Occipital lobe (tissue), 2 donors: ENCODE measurements around the gene ARNT2. TPM values are rescaled to one million over a fixed set of nuclear protein-coding genes. Genes with fewer than 3 reads are reported as not detected.

ENCODE experiments used
- DNase-seq: peaks from one replicate; lab custom pipeline; 2025; lab: John Stamatoyannopoulos, UW
- total RNA-seq: library from RNA; depleted of rRNA; stranded (reverse); fragments of >200 nt; gene quantifications from one replicate; pipeline ENCODE4 v1.2.3, GENCODE V29; 2014

Gene ARNT2
- total RNA-seq, 1 donor from 2014 or later: 56.6 TPM

DNA sequence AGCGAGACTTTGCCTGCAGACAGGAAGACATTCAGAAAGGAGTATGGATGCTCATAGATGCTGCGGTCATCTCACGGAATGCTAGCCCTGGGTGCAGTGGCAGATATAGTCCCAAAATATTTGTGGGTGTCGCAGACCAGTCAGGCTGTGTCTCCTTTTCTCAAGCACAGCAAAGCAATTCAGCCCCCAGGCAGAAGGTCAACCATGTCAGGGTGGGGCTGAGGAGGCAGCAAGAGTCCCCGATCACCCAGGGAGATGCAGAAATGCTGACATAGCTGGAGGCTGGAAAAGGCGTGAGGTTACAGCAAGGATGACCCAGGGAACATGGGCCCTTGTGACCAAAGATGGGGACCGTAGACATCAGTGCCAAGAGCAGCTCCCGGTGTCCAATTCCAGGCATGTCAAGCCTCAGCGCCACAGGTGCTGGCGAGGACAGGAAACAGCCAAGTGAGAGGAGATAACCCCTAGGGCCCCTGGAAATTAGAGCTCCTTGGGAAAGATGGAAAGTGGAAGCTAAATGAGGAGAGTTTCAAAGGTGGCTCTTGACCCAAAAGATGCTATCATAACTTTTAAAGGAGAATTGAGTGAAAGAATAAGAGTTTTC lies 209.7 kb downstream of the ARNT2 start:
- DNase-seq: no peak

DNA sequence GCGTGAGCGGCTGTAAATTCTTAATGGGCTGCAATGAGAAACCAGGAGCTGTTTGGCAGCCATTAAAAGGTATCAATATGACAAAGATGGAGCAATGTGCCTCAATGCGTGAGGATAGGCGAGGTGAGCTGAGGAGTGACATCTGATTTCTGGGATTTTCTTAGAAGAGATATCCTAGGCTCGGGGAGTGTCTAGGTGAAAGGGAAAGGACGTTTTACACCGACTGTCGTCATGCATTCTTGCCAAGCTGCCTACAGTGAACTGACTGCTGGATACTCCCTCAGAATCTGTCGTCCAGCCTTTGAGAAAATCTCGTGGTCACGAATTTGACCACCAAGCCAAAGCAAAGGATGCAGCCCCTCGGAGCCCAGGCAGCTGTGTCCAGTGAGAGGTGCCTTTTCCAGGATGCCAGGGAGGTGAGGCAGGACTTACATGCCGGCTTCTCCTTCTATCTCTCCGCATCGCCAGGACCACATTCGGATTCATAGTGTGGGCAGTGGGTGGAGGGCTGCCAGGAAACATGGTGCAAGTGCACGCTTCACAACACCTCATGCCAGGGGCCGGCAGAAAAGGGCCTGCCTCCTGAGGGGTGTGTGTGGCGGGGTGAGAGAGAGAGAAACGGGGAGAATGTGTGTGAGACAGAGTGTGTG lies 210.7 kb downstream of the ARNT2 start:
- no peak for DNase-seq

DNA sequence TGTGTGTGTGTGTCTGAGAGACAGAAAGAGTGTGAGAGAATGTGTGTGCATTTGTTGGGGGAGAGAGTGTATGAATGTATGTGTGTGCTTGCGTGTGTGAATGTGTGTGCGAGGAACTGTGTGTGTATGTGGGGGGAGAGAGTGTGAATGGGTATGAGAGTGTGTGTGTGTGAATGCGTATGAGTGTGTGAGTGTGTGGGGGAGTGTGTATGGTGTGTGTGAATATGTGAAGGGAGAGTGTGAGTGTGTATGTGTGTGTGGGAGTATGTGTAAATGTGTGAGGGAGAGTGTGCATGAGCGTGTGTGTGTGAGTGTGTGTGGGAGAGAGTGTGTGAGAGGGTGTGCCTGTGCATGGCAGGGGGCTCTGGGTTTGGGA lies 211.2 kb downstream of the ARNT2 start:
- no peak for DNase-seq

DNA sequence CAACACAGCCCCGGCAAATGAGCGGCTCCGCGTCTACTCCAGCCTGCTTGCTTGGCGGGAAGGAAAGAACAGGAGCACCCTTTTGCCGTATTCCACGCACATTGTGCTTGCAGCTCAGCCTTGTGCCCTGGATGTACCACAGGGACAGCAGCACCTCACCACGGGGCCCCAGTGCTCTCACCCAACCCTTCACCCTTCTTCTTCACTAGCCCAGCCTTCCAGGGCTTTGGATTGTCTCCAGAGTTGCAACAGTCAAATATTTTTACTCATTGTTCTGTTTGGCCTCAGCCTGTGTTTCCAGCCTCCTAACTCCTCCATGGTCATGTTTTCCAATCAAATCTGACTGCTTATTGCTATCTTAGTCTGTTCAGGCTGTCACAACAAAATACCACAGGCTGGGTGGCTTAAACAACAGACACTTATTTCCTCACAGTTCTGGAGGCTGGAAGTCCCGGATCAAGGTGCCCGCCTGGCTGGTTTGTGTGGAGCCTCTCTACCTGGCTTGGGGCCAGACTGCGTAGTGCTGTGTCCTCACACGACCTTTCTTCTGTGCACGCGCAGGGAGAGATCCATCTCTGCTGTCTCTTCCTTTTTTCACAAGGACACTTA lies 211.7 kb downstream of the ARNT2 start:
- DNase-seq: no peak

DNA sequence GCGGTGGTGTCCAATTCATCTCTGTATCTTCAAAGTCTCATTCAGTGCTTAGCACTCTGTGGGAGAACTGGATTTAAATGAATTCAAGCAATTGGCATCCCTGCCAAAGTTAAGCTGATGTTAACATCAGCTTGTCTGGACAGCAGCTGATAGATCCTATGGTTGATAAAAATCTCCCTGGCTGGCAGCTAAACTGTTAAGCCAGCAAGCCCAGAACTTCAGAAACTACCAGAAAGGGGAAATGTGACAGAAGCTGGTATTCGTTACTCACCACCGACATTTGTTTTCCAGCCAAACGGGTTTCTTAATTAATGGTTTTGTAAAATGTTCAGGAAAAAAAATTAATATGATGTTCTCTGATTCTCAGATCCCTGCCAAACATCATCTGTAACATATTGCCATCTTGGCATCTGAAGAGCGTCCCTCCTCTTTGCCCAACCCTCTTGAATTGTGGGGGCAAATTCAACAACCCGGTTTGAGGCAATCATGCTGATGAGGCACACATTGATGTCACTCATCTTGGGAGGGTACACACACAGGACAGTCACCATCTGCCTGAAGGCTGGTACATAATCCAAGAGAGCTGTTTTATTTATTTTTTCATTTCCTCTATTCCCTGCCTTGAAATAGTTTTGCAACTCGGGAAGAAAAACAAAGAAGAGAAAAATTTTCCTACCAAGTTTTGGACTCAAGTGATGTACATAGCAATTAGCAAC lies 214.7 kb downstream of the ARNT2 start:
- no peak for DNase-seq

DNA sequence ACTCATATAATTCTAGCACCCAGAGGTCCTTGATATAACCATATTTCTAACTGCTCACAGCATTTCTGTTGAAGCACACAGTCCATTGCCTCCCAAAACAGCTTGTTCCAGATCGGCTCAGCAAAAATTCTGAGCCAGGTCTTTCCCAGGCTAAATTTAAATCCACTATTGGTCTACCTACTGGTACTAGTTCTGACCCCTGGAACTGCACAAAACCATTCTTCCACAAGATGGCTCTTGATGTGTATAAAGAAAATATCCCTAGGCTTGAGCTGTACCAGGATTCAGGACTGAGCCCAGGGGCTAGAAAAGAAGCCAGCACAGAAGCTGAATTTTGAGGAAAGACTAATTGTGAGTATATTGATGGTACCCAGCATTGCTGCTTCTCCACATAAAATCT lies 215.5 kb downstream of the ARNT2 start:
- DNase-seq: no peak

DNA sequence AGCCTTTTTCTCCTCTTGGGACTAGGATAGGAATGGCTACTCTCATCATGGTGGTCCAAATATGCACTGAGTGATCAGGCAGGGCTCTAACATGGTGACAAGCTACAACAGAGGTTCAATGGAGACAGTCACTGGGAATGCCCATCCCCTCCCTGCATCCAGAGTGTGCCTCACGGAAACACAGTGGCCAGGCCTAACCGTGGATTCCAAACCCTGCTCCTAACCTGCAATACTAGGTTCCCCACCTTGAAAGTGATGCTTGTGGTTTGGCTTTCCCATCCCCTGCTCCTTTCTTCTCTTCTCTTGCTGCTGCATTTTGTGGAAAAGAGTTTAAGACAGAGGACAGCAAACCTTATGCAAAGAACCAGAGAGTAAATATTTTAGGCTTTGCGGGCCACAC lies 216.0 kb downstream of the ARNT2 start:
- no peak for DNase-seq

DNA sequence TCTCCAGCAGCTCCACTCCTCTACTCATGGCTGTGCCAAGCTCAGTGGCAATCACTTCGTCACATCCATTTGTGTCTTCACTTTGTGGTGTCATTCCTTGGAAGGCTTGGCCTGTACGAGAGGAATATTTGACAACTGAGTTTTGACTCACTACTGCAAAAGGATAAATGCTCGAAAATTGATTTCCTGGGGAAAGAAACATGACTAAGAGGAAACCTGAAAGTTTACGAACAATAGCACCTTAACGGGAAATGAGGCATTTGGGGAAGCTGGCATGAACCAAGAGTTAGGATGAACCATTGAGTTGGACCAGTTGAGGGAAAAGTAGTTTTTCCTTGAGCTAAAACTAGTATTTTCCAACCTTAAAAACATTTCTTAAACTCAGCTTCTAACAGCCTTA lies 216.7 kb downstream of the ARNT2 start:
- no peak for DNase-seq

DNA sequence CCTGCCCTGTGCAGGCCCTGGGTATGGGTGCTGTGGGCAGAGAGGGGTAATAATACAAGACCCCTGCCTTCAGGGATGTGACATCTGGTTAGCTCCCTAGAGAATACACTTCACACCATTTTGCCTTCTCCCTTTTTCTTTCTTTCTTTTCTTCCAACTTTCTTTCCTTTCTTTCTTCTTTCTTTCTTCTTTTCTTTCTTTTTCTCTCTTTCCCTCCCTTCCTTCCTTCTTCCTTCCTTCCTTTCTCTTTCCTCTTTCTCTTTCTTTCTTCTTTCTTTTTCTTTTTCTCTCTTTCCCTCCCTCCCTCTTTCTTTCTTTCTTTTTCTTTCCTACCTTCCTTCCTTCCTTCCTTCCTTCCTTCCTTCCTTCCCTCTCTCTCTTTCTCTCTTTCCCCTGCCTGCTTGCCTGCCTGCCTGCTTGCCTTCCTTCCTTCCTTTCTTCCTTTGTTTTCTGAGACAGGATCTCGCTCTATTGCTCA lies 222.5 kb downstream of the ARNT2 start:
- DNase-seq: no peak

DNA sequence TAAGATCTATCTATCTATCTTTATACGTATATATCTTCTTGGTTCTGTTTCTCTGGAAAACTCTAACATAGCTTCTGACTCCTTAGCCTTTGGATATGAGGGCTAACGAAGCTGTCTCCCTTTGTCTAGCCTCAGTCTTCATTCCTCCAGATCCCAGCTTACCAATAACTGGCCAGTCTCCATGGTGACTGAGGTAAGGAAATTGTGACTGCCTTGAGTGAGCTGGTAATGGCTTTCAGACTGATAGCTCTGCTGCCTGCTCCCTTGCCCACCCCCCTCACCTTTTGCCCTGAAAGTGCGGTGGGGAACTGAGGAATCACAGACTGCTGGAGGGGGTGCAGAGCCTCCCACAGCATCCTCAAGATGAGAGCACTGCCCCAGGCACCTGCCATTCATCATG lies 225.2 kb downstream of the ARNT2 start:
- DNase-seq: no peak

DNA sequence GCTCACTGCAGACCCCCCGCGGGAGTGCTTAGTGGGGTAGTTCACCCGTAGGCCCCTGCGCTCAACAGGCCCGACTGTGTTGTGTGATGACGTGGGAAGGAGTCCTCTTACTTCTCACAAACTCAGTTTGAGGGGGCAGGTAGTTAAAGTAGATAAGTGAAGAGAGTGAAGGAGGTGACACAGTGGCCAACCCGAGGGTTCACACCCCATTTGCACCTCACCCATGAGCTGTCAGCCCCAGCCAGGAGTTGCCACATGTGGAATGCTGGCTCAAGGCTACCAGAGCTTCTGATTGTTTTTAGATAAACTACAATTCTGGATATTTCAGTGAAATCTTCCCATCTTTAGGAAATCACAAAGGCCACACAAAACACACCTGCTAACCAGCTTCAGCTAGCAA lies 226.8 kb downstream of the ARNT2 start:
- DNase-seq: no peak

DNA sequence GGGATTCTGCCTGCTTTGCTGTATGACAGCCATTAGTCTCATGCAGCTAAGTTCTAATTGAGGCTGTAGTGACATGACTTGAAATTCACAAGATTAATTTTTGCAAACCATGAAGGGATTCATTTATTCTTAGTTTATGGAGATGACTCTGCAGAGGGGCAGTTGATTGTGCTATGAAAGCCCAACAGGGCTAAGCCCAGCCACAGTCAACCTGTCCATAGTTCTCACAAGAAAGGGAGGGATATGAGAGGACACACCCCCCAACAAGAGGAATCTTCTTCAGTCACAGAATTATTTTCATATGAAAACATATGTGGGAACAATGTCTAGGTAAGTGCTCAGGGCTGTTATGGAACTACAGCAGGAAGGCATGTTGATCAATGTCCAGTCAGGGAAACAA lies 229.0 kb downstream of the ARNT2 start:
- DNase-seq: no peak

DNA sequence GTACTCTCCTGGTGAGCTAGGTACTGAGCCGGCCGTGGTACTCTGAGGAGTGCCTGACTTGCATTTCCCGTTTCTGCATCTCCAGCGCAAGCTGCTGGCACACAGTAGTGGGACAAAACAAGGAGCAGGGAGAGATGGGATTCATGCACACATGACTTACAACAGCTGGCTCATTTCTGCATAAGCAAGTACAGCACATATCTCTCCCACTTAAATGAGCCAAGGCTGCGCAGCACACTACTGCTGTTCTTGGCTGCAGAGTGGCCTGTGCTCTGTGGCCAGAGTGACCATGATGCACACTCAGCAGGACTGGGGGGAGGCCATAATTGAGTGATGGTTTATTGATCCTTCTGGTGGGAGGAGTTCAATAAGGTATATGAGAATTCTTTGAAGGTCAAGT lies 231.8 kb downstream of the ARNT2 start:
- DNase-seq: no peak

DNA sequence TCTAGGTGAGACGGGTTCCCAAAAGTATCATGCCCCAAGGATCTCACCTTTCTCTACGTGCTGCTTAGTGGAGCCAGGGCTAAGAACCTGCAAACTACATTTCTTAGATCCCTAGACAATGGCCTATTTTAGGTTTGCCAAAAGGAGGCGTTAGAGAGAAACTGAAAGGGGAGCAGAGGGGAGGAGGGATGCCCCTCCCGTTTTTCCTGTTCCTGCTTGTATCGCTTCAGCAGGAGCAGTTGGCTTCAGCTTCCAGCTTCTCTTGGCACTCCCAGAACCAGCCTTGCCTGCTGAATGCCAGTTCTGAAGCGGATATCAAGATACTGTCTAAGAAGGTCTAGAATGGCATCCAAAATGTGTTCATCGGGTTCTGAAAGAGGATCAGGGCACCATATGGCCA lies 232.5 kb downstream of the ARNT2 start:
- no peak for DNase-seq

DNA sequence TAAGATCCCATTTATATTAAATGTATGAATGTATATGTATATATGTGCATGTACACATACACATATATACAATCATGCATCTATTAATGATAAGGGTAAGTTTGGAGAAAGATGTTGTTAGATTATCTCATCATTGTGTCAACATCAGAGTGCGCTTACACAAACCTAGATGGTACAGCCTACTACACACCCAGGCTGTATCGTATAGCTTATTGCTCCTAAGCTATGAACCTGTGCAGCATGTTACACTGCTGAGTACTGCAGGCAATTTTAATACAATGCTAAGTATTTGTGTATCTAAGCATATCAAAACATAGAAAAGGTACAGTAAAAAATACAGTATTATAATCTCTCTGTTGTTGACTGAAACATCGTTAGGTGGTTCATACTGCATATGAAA lies 233.6 kb downstream of the ARNT2 start:
- DNase-seq: no peak

DNA sequence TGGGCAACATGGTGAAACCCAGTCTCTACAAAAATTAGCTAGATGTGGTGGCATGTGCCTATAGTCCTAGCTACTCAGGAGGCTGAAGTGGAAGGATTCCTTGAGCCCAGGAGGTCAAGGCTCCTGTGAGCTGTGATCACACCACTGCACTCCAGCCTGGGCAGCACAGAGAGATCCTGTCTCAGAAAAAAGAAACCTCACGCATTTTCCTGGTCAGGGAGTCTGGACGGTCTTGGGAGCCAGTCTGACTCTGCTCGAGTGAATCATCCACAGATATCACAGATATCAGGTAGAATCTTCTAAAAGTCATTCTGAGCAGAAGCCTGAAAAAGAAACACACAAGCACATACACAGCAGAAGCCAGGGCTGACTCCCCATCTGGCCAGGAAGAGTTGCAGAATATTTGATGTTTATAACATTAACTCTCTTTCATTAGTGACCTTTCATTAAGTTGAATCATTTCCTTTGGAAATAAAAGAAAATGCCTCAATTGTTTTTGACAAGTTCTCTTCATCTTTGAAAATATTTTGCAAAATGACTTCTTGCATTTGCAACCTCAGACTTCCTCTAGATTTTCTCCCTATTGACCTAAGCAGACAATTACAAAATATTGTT lies 234.5 kb downstream of the ARNT2 start:
- no peak for DNase-seq

DNA sequence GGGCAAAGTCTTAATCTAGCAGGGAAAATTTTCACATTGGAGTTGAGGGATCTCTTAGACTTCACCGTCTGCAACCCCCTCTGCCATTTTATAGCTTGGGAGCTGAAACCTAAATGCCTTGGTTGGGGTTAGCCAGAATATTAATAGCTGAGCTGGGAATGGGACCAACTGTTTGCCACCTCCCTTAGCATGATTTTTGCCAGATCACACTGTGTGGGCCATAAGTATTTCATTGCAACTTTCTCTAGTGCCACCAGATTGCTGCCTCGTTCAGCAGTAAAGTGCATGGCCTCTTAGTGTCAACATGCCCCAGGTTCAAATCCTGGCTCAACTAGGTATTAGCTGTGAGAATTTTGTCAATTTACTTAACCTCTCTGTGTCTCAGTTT lies 235.0 kb downstream of the ARNT2 start:
- DNase-seq: no peak

DNA sequence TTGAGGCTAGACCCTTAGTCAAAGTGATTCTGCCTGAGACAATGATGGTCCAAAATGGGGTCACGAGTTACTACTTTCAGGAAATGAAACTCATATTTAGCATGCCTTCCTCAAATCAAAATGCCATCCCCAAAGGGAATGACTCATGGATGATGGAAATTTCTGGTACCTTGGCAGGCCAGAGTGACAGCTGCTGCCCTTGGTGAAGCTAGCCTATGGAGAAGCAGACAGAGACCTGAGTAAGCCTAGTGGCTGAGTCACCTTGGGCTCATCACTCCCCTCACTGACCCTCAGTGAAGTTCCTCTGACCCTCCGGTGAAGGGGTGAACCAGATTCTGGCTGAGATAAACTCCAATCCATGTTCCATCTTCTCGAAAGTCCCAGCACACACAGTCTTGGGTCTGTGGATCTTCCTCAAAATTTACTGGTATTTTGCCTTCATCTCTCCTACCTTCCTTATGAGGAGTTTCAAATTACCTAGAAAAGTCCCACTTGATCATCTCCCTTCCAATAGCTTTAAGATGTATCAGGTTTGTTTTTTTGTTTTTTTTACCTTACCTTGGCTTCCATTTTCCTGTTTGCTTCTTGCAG lies 236.4 kb downstream of the ARNT2 start:
- DNase-seq: no peak

DNA sequence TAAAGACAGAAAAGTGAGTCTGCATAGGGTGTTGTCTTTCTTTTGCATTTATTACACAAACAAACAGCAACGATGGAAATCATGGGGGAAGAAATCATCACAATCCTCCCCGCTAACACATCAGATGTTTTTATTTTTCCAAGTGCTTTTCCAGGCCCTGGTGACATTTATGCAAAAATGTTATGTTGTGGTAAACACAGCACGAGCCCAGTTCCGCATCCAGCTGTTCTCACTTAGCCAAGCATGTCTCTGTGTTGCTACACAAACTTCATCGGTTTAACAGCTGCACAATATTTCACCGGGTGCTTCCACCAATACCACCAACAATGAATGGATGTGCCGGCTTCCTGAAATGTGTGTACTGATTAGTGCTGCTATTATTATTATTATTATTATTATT lies 237.2 kb downstream of the ARNT2 start:
- no peak for DNase-seq

DNA sequence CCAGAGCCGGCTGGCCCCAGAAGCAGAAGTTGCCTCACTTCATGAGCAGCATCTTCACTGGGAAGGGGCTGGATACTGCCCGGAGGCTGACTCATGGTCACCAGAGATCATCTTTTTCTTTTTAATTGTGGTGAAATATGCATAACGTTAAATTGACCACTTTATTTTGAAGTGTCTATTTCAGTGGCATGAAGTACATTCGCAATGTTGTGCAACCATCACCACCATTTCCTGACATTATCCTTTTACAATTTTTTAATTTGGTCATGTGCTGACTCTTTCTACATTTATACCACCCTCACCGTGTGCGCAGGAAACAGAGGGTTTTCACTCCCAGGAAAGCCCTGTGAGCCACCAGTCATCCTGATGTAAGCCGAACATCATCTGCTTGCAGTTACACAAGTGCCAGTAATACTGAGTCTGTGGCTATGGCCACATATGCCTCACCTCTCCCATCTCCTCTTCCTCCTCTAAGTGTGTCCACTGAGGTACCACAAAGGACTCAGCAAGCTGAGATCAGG lies 239.3 kb downstream of the ARNT2 start:
- DNase-seq: no peak

DNA sequence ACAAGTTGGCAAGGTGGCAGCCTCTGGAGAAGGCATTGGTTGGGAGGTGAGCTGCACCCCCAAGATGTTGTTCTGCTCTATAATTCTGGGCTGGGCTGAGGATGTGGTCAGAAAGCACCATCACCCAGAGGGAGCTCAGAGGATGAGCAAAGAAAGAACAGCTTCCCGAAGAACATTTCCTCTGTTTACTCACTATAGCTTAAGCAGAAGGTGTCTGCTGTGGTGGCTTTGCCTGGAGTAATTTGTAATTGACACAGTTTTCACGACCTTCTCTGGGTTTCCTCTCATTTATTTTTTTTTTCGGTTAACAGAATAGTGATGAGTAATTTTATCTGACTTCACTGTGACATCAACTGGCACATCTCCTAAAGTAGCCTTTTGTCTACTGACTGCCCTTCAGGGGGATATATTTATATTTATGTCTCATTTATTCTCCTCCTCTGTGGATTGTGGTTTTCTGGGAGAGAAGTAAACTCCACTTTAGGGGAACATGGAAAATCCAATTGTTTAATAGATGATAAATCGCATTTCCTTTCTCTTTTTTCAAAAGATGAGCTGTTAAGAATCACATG lies 241.4 kb downstream of the ARNT2 start:
- DNase-seq: no peak
